Measurements from ENCODE around the gene ELMO1.

Gene ELMO1

DNA sequence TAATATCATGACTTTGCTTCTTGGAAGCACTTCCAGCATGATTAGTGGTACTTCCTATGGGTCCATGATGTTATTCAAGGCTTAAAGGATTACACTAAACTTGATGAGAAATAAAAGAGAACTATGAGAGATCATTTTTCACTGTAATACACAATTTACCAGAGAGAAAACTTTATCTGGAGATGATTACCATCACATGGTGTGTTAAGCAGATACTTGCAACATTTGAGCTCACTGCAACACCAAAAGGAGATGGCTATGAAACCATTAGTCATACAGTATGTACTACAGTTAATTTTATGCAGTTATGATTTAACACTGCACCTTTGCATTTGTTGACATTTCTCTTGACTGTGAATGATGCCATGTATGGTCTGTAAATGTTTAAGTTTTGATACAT, 413.0 kb downstream of the ELMO1 start:
- no peak for DNase-seq

DNA sequence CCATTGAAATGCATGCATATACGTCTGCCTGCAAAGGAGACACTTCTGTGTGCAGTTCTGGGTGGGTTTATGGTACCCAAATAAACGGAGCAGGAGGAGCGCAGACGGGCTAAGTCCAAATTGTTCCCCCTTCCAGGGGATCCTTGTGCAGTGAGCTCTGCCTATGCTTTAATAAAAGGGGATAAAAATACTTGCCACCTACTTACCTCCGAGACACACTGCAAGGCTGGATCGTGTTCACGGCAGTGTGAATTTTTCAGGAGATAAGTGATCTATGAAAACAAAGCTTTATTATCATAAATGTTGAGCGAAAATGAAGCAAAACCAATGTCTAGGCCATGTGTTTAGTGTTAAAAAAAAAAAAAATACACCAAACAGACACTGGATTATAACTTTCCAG, 415.5 kb downstream of the ELMO1 start:
- no peak for DNase-seq

- no peak for DNase-seq
Measured at GRCh38 chr7:37032258-37032601, 416.4 kb downstream of the ELMO1 start.

GRCh38 chr7:37031571-37032257, 416.9 kb downstream of the ELMO1 start:
- DNase-seq, result no peak

DNA sequence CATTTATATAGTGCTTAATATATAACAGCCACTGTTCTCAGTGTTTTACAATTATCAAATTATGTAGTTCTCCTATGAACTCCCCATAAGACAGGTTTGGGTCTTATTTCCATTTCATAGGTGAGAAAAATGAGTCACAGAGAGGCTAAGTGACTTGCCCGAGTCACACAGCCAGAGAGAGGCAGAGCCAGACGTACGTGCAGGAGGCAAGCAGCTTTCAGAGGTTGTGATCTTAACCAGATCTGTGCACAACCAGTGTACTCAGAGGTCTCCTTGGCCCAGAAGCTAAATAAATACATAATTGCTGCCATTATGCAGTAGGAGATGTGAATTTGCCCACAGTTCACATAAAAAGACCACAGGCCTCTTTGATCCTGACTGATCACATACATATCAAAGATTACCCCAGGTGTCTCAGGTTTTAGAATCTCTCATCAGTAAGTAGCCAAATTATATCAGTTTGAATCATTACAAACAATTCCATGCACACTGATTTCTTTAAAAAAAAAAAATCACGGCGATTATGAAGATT, 419.7 kb downstream of the ELMO1 start:
- DNase-seq, result no peak

- no peak for DNase-seq
Measured at GRCh38 chr7:37027557-37028341, 420.9 kb downstream of the ELMO1 start.

- DNase-seq, result no peak
Measured at GRCh38 chr7:37027104-37027503, 421.6 kb downstream of the ELMO1 start.

DNA sequence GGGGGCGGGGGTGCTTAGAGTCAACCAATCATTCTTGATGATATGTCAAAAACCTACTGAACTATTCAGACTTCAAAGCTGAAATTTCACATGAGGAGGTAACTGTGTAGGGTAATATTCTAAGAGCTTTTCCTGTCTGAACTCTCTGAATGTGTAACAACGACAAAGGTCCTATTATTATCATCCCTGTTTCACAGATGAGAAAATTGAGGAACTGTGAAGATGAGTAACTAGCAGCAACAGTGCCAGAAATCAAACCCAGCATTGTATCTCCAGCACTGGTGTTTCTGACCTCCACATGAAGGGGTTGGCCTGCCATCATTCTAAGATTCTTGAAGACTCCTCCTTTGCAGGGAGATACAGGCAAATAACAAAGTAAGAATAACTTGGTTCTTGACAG, 429.7 kb downstream of the ELMO1 start:
- no peak for DNase-seq

- DNase-seq, result no peak
Measured at GRCh38 chr7:37016064-37016878, 432.4 kb downstream of the ELMO1 start.

DNA sequence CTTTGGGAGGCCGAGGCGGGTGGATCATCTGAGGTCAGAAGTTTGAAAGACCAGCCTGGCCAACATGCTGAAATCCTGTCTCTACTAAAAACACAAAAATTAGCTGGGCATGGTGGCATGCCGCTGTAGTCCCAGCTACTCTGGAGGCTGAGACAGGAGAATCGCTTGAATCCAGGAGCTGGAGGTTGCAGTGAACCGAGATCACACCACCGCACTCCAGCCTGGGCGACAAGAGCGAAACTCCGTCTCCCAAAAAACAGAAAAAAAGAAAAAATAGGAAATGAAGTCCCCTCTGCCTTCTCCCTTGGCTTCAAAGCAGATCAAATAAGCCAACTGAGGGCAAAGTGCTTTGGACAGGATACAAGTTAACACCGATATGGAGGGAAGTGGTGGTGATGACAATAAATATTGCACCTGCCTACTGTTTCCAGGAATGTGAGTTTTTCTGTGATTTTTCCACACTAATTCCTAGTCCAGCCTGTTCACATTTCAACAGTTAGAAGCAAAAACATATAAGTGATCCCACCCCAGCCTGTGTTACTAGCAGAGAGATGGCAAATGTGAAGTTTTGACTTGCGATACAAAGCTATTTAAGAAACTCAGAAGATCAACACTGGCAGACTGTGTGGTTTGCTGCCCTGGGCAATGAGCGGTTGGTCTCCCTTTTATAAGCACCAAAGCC, 433.2 kb downstream of the ELMO1 start:
- DNase-seq, result no peak

DNA sequence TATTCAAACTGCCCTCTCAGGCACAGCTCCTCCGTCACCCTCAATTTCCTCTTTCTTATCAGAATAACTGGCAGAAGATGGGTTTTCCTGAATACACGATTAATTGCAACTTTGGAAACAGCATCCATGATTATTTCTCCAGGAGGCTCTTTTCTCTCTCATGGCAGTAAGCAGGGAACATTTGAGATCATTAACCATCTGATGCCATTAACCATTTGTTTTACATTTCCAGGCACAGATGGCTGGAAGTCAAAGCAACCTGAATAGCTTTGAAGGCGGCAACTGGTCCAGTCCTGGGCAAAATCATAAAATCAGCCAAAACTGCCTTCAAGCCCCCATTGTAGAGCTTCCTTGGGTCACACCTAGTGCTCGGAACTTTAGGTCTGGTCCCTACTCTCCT, 434.9 kb downstream of the ELMO1 start:
- DNase-seq, result no peak

GRCh38 chr7:37011151-37011890, 437.3 kb downstream of the ELMO1 start:
- DNase-seq, result no peak

GRCh38 chr7:37009125-37009675, 439.5 kb downstream of the ELMO1 start:
- DNase-seq, result no peak

DNA sequence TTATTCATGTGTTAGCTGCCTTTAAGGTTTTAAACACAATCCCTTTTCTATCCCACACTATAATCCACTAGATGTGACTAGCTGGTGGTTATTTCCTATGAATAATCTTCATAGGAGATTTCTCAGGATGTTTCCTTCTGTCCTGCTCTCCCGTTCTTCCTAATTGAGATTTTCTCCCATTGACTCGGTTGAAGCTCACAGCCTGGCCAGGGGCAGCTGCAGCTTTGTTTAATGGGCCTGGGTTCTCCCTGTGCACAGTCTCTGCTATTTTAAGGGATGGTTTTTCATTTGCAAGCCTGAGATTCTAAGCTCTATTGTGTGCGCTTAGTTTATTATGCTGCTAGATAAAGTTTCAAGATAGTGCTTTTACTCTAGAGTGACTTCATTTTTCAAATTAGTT, 441.0 kb downstream of the ELMO1 start:
- DNase-seq, result no peak

GRCh38 chr7:37007268-37007667, 441.4 kb downstream of the ELMO1 start:
- DNase-seq, result no peak

DNA sequence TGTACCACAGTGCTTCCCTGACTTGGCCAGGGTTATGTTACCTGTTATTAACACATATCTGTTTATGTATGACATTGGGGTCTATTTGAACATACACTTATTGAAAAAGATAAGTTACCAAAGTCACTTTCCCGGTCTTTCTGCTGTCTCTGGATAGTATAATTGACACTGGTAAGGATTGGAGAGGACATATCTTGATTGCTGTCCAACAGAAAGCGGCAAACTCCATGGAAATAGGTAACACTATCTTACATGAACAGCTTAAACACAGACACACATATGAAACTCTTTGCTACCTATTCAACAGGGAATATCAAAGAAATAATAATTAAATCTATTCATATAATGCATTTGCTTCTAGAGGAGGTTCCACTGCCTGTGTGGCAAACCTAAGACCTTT, 441.9 kb downstream of the ELMO1 start:
- no peak for DNase-seq

- no peak for DNase-seq
Measured at GRCh38 chr7:37000511-37000910, 448.2 kb downstream of the ELMO1 start.

DNA sequence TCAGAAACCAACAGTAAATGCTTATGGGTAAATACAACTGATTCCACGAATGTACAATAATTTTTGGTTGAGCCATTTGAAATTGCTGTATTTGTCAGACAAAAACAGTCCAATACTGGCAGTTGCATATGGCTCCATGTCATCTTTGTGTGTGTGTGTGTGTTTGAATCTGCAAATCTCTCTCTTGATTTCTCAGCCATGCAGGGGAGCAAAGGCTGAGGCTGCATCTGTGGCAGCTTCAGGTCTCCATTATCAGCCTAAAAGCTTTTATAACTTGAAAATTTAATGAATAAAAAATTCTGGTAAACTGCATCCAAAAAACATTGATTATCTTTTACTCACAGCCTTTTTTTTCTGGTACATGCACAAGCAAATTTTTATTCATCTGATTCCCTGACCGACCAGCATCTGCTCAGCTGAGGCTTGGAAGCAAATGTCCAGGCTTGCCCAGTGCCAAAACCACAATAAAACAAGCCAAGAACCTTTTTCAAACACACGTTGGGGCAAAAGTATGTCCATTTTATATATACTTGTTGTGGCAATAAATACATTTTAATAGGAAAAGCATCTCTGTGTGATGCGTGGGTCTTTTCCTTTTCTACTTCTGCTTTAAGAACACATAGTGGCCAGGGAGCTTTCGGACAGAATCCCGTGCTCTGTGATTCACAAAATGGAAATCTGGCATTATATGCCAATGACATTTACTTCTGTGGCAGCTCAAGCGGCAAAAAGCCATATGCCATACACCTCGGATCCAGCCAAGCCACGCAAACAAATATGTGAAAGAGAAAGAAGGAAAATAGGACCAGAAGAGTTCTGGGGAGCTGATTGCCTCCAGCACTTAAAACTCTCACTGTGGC, 448.8 kb downstream of the ELMO1 start:
- DNase-seq, result no peak

DNA sequence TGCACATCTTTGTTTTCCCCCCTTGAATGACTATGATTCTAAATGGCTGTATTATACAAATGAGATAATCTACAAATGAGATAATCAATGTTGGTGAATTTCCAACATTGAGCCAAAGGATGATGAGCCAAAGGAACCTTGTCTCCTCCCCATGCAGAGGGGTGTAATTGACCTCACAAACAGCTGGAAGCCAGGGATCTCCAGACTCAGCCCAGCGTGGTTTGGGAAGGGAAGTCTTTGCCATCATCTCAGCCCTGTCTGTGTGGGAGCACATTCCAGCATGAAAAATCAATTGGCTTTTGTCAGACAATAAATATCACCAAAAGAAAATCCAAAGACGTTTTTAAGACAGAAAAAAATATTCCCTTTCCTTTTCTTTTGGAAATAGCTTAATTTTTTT, 452.9 kb downstream of the ELMO1 start:
- no peak for DNase-seq

- no peak for DNase-seq
Measured at GRCh38 chr7:36994456-36995112, 454.1 kb downstream of the ELMO1 start.
